Measurements from ENCODE around the gene IPO13. TPM values are rescaled to one million over a fixed set of nuclear protein-coding genes. Genes with fewer than 3 reads are reported as not detected.

The IPO13 gene
- total RNA-seq, 1 experiment from 2014 or later = 25.0 TPM

DNA sequence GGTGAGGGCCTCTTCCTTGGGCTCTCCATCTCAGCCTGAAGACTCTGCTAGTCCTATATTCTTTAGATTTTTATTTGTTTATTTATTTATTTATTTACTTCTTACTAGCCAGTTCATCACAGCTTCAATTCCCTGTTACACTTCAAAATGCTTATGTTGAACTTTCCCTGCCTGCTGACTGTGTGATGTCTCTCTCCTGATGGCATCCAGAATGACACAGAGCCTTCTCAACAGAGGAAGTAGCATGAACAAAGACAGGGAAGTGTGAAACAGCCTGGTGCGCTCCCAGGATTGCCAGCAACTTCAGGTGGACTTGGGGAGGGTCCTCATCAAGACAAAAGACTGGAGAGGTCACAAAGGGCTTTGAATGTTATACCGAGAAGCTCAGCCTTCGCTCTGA lies 4.3 kb upstream of the IPO13 start:
- intact Hi-C loops (cut with micrococcal nuclease; ENCODE audit: unreplicated experiment) = no loop called here
- H3K79me2 ChIP-seq (ENCODE audit: low read depth) = peaks cover 5% of the 10 kb centered on the region; the same call in 1 of the 2 replicates
- ChIA-PET CTCF (interaction anchor here (2.0 kb wide), 1 partner anchor 7 kb away, joined by 9 read pairs; no protein-coding TSS in a partner anchor), POLR2A (ENCODE audit: unreplicated experiment) (no interaction called here)
- no TSS peak for BruUV-seq (replicated peaks)
- peaks cover 14% of the 10 kb centered on the region for H3K4me1 ChIP-seq (replicated peaks; ENCODE audit: insufficient read depth)
- H3K9me3 ChIP-seq (ENCODE audit: insufficient read depth, low read depth) = no peaks in the 10 kb centered on the region
- H3K27me3 ChIP-seq (ENCODE audit: insufficient read depth, low read depth) = no peaks in the 10 kb centered on the region
- H4K20me1 ChIP-seq (ENCODE audit: insufficient read depth) = no peaks in the 10 kb centered on the region
- no peak overlapping the region for H3K4me3 ChIP-seq
- DNase-seq = no peak
- no peak overlapping the region for H2AFZ ChIP-seq
- no peaks in the 10 kb centered on the region for H3K36me3 ChIP-seq (ENCODE audit: low read depth)
- H3K9me2 ChIP-seq (ENCODE audit: insufficient read depth) = no peaks in the 10 kb centered on the region
- no peak overlapping the region for H3K4me2 ChIP-seq
- H3K27ac ChIP-seq = no peak overlapping the region
- peaks cover 6% of the 10 kb centered on the region; the same call in 1 of the 2 replicates for H3F3A ChIP-seq (ENCODE audit: insufficient read depth, low read depth)
- TF ChIP-seq, protein P1, sequence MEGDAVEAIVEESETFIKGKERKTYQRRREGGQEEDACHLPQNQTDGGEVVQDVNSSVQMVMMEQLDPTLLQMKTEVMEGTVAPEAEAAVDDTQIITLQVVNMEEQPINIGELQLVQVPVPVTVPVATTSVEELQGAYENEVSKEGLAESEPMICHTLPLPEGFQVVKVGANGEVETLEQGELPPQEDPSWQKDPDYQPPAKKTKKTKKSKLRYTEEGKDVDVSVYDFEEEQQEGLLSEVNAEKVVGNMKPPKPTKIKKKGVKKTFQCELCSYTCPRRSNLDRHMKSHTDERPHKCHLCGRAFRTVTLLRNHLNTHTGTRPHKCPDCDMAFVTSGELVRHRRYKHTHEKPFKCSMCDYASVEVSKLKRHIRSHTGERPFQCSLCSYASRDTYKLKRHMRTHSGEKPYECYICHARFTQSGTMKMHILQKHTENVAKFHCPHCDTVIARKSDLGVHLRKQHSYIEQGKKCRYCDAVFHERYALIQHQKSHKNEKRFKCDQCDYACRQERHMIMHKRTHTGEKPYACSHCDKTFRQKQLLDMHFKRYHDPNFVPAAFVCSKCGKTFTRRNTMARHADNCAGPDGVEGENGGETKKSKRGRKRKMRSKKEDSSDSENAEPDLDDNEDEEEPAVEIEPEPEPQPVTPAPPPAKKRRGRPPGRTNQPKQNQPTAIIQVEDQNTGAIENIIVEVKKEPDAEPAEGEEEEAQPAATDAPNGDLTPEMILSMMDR (conservative IDR thresholded peaks at IDR 0.05) = no peak
- TF ChIP-seq EZH2 (IDR thresholded peaks at IDR 0.05; ENCODE audit: low read depth) = no peak

DNA sequence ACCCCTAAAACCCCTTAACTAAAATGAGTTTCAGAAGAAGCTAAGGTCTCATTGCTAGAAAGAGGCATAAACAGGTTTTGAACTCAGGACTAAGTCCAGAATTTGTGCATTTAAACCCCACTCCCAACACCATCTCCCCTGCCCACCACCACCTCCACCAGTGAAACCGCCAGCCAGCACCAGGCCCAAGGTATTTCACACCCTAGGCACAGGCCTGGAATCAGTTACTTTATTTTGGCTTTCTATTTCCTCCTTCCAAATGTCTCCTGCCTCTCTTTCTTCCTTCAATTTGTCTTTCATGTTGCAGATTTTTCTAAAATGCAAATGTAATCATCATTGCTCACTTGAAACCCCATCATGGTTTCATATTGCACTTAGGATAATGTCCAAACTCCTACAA lies 1.9 kb upstream of the IPO13 start:
- TF ChIP-seq, protein P1 (conservative IDR thresholded peaks at IDR 0.05) = no peak
- TF ChIP-seq EZH2 (IDR thresholded peaks at IDR 0.05; ENCODE audit: low read depth) = no peak
- CTCF ChIA-PET = interaction anchor here (1.2 to 2.8 kb wide), 3 partner anchors 10 to 238 kb away, joined by 5 to 13 read pairs (median 11); partner anchors contain the start of gene ST3GAL3
- no peaks in the 10 kb centered on the region for H4K20me1 ChIP-seq (ENCODE audit: insufficient read depth)
- no peaks in the 10 kb centered on the region for H3K27me3 ChIP-seq (ENCODE audit: insufficient read depth, low read depth)
- H3K9me3 ChIP-seq (ENCODE audit: insufficient read depth, low read depth) = no peaks in the 10 kb centered on the region
- H3F3A ChIP-seq (ENCODE audit: insufficient read depth, low read depth) = peaks cover 6% of the 10 kb centered on the region; the same call in 1 of the 2 replicates
- intact Hi-C loops (cut with micrococcal nuclease; ENCODE audit: unreplicated experiment) = no loop called here
- no peaks in the 10 kb centered on the region for H3K36me3 ChIP-seq (ENCODE audit: low read depth)
- H3K4me3 ChIP-seq = no peak overlapping the region
- peaks cover 26% of the 10 kb centered on the region for H3K4me1 ChIP-seq (replicated peaks; ENCODE audit: insufficient read depth)
- POLR2A ChIA-PET (ENCODE audit: unreplicated experiment) = interaction anchor here (0.6 kb wide), 1 partner anchor 293 kb away, joined by 6 read pairs; no protein-coding TSS in a partner anchor
- no peak overlapping the region for H3K27ac ChIP-seq
- no TSS peak for BruUV-seq (replicated peaks)
- no peak for DNase-seq
- no peaks in the 10 kb centered on the region for H3K9me2 ChIP-seq (ENCODE audit: insufficient read depth)
- H2AFZ ChIP-seq = no peak overlapping the region
- peaks cover 17% of the 10 kb centered on the region; the same call in 1 of the 2 replicates for H3K79me2 ChIP-seq (ENCODE audit: low read depth)
- peak overlapping the region; percentile 100 for H3K4me2 ChIP-seq

DNA sequence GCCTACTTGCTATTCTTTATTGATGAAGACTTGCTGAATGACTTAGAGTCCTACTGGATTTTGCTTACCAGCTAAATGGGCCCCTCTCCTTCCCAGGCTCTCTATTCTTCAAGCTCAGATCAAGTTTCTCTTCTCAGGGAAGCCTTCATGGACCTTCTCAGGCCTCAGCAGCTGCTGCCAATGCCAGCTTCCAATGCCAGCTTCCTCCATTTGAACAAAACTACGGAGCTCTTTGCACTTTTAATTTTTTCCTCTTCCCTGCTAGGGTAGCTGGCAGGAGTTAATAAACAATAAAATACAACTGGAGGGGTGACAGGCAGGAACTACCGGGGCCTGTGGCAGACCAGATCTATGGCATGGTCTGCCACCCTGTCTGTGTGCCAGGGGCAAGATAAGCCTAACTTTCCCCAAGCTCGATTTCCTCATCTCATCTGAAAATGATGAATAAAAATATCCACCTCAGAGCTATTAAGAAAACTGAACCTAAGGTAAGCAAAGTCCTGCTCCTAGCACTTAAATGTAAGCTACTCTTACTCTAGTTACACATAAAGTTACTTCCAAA lies 995 bp upstream of the IPO13 start:
- H3K36me3 ChIP-seq (ENCODE audit: low read depth) = no peaks in the 10 kb centered on the region
- intact Hi-C loops (cut with micrococcal nuclease; ENCODE audit: unreplicated experiment) = loop anchor here (1.0 to 2.0 kb wide), 5 partner anchors 24 to 417 kb away; partner anchors contain the start of genes CCDC24 and ST3GAL3
- ChIA-PET POLR2A (ENCODE audit: unreplicated experiment) (interaction anchor here (0.6 to 1.2 kb wide), 3 partner anchors 182 to 558 kb away, joined by 3 to 14 read pairs (median 8); no protein-coding TSS in a partner anchor), CTCF (interaction anchor here (0.5 to 2.8 kb wide), 6 partner anchors 11 to 239 kb away, joined by 3 to 13 read pairs (median 4); partner anchors contain the start of gene ST3GAL3)
- H2AFZ ChIP-seq = peak overlapping the region; percentile 81
- H3K27ac ChIP-seq = peak overlapping the region; percentile 75
- H4K20me1 ChIP-seq (ENCODE audit: insufficient read depth) = no peaks in the 10 kb centered on the region
- H3K27me3 ChIP-seq (ENCODE audit: insufficient read depth, low read depth) = no peaks in the 10 kb centered on the region
- peaks cover 26% of the 10 kb centered on the region for H3K4me1 ChIP-seq (replicated peaks; ENCODE audit: insufficient read depth)
- H3F3A ChIP-seq (ENCODE audit: insufficient read depth, low read depth) = peaks cover 6% of the 10 kb centered on the region; the same call in 1 of the 2 replicates
- no peak for TF ChIP-seq EZH2 (IDR thresholded peaks at IDR 0.05; ENCODE audit: low read depth)
- TF ChIP-seq, protein P1 (conservative IDR thresholded peaks at IDR 0.05) = no peak
- peak overlapping the region; percentile 100 for H3K4me2 ChIP-seq
- peaks cover 17% of the 10 kb centered on the region; the same call in 1 of the 2 replicates for H3K79me2 ChIP-seq (ENCODE audit: low read depth)
- TSS peak; percentile 64 for BruUV-seq (replicated peaks)
- no peak for DNase-seq
- no peaks in the 10 kb centered on the region for H3K9me2 ChIP-seq (ENCODE audit: insufficient read depth)
- peak overlapping the region; percentile 74 for H3K4me3 ChIP-seq
- no peaks in the 10 kb centered on the region for H3K9me3 ChIP-seq (ENCODE audit: insufficient read depth, low read depth)
